Duodenal mucosa (tissue), 2 donors: ENCODE measurements around the gene DENND6A.

ENCODE experiments used
- H3K27ac ChIP-seq: one replicate; pipeline ENCODE4 v1.7.0; 2013; ENCODE audit warnings: low read depth, low read length
- H3K27me3 ChIP-seq, 2 donors: one replicate each; pipeline ENCODE4 v1.7.0; 2013; ENCODE audit warnings: low read length in 2 of 2, control low read depth in 1 of 2; ENCODE audit not compliant: insufficient read depth in 2 of 2, control insufficient read depth in 1 of 2
- H3K36me3 ChIP-seq, 2 donors: one replicate each; pipeline ENCODE4 v1.7.0; 2013; ENCODE audit warnings: low read length in 2 of 2, control low read depth in 1 of 2; ENCODE audit not compliant: insufficient read depth in 2 of 2, control insufficient read depth in 1 of 2
- H3K4me1 ChIP-seq, 2 donors: one replicate each; pipeline ENCODE4 v1.7.0; 2013; ENCODE audit warnings: low read length in 2 of 2, control low read depth in 1 of 2; ENCODE audit not compliant: insufficient read depth in 2 of 2, control insufficient read depth in 1 of 2
- H3K4me3 ChIP-seq, 2 donors: one replicate each; pipeline ENCODE4 v1.7.0; 2013; ENCODE audit warnings: low read length in 2 of 2, low read depth in 1 of 2
- H3K9ac ChIP-seq, 2 donors: one replicate each; pipeline ENCODE4 v1.7.0; 2013; ENCODE audit warnings: low read length in 2 of 2, low read depth in 1 of 2
- H3K9me3 ChIP-seq, 2 donors: one replicate each; pipeline ENCODE4 v1.7.0; 2013; ENCODE audit warnings: low read length in 2 of 2, control low read depth in 1 of 2; ENCODE audit not compliant: control insufficient read depth in 1 of 2

Gene DENND6A

DNA sequence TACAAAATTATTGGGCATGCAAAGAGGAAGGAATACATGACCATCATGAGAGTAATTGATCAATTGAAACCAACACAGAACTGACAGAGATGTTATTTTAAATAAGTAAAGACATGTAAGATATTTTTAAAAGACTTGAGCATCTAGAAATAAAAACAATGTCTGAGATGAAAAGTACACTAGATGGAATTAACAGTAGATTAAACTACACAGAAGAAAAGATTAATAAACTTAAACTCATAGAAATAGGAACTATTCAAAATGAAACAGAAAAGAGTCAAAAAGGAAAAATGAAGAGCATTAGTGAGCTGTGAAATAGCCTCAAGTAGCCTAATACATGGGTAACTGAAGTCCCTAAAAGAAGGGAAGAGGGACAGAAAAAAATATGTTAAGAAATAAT, 87.2 kb downstream of the DENND6A start:
- no peaks in the 10 kb centered on the region for H3K4me1 ChIP-seq
- no peaks in the 10 kb centered on the region for H3K27me3 ChIP-seq
- H3K36me3 ChIP-seq = no peaks in the 10 kb centered on the region
- no peak overlapping the region for H3K27ac ChIP-seq
- H3K9me3 ChIP-seq = no peaks in the 10 kb centered on the region
- no peak overlapping the region for H3K9ac ChIP-seq
- H3K4me3 ChIP-seq = no peak overlapping the region

DNA sequence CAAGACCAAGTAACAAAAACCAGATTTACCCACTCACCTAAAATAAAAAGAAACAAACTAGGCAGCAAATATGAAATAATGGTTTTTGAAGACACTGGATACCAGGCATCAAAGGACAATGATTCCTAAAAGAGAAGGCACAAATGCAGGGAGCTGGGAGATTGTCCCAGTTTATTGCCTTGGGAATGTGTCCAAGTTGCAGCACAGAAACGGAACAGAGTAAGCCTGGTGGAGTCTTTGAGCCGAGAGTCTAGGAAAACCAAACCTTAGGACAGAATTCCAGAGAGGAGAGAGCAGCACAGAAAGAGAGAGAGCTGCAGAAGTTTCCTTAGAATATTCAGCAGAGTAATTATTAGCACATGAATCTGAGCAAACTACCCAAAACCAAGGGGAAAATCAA, 87.9 kb downstream of the DENND6A start:
- Histone ChIP-seq H3K36me3 (no peaks in the 10 kb centered on the region), H3K4me3 (peak overlapping the region in 1 of 2 donors; percentile 14), H3K27ac (no peak overlapping the region), H3K27me3 (no peaks in the 10 kb centered on the region), H3K9ac (no peak overlapping the region), H3K9me3 (no peaks in the 10 kb centered on the region), H3K4me1 (no peaks in the 10 kb centered on the region)

DNA sequence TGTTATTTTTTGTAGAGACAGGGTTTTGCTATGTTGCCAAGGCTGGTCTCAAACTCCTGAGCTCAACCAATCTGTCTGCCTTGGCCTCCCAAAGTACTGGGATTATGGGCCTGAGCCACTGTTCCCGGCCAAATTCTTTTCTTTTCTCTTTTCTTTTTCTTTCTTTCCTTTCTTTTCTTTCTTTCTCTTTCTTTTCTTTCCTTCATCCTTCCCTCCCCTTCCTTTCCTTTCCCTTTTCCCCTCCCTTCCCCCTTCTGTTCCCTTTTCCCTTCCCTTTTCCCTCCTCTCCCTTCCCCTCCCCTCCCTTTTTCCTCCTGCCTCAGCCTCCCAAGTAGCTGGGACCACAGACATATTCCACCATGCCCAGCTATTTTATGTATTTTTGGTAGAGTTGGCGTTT, 92.7 kb downstream of the DENND6A start:
- Histone ChIP-seq H3K36me3 (no peaks in the 10 kb centered on the region), H3K4me3 (no peak overlapping the region), H3K9me3 (no peaks in the 10 kb centered on the region), H3K27ac (no peak overlapping the region), H3K9ac (no peak overlapping the region), H3K4me1 (peaks cover 10 to 18% of the 10 kb centered on the region in 2 donors), H3K27me3 (no peaks in the 10 kb centered on the region)

DNA sequence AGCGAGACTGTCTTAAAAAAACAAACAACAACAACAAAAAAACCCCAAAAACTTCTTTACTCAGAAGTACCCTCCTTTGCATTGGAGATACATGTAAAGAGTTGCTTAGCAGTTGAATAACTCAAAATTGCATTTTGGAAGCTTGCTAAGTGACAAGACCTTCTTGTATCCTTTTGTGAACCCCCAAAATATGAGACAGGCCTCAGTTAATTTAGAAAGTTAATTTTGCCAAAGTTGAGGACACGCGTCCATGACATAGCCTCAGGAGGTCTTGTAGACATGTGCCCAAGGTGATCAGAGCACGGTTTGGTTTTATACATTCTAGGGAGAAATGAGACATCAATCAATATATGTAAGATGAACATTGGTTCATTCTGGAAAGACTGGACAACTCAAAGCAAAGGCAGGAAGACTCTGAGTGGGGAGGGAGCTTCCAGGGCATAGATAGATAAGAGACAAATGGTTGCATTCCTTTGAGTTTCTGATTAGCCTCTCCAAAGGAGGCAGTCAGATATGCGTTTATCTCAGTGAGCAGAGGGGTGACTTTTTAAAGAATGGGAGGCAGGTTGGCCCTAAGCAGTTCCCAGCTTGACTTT, 94.0 kb downstream of the DENND6A start:
- Histone ChIP-seq H3K9ac (peak overlapping the region; percentile 61 to 88), H3K4me1 (peaks cover 10 to 31% of the 10 kb centered on the region in 2 donors), H3K9me3 (no peaks in the 10 kb centered on the region), H3K27ac (peak overlapping the region; percentile 94), H3K36me3 (no peaks in the 10 kb centered on the region), H3K27me3 (no peaks in the 10 kb centered on the region), H3K4me3 (peak overlapping the region; percentile 79 to 80)

- Histone ChIP-seq H3K4me1 (peaks cover 15 to 43% of the 10 kb centered on the region in 2 donors), H3K9me3 (no peaks in the 10 kb centered on the region), H3K36me3 (no peaks in the 10 kb centered on the region), H3K27ac (peak within 1 kb of the TSS; percentile 100), H3K27me3 (no peaks in the 10 kb centered on the region), H3K9ac (peak within 1 kb of the TSS; percentile 89 to 99), H3K4me3 (peak within 1 kb of the TSS; percentile 82 to 98)
These were observed 95.6 kb downstream of the DENND6A start, which contains the start of gene ARF4 for GRCh38 chr3:57597127-57597923. TSS of gene ARF4 (minus strand) at chr3:57597344. CDS start at chr3:57597140, 204 bp downstream.

DNA sequence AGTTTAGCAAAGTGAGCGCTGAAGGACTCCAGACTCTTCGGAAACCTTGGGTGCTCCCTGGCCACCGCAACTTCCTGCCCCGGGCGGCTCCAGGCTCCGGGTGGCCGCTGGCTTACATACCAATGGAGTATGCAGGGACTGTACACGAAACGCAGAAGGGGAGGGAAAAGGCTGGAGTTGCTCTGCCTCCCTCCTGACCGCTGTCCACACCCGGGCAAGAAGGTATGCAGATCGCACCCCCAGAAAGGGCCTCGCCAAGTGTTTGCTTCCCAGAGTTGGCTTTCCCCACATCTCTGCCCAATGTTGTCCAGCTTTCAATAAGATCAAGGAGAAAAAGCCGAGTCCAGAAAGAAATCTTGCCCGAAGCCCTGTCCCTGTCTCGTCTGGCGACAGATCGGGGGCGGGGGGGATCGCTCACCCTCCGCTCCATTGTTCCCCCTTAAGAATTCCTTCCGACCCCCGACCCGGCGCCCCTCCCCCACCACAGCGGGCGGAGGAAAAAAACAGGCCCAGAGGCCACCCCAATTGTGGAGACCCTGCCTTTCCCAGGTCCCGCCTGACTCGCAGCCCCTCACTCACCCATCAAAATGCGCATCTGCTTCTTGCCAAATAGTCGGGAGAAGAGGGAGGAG, 96.3 kb downstream of the DENND6A start:
- Histone ChIP-seq H3K27me3 (no peaks in the 10 kb centered on the region), H3K36me3 (no peaks in the 10 kb centered on the region), H3K4me1 (peaks cover 15 to 47% of the 10 kb centered on the region in 2 donors), H3K9me3 (no peaks in the 10 kb centered on the region), H3K27ac (peak overlapping the region; percentile 100), H3K9ac (peak overlapping the region; percentile 89 to 99), H3K4me3 (peak overlapping the region; percentile 82 to 98)

- Histone ChIP-seq H3K36me3 (no peaks in the 10 kb centered on the region), H3K27me3 (no peaks in the 10 kb centered on the region), H3K4me3 (peak overlapping the region; percentile 82 to 98), H3K9me3 (no peaks in the 10 kb centered on the region), H3K9ac (peak overlapping the region; percentile 7 to 99), H3K27ac (no peak overlapping the region), H3K4me1 (peaks cover 15 to 45% of the 10 kb centered on the region in 2 donors)
These were observed 98.3 kb downstream of the DENND6A start for GRCh38 chr3:57594576-57594975.

- peak overlapping the region; percentile 82 to 98 for H3K4me3 ChIP-seq
- peaks cover 11 to 40% of the 10 kb centered on the region in 2 donors for H3K4me1 ChIP-seq
- no peak overlapping the region for H3K27ac ChIP-seq
- peak overlapping the region in 1 of 2 donors; percentile 99 for H3K9ac ChIP-seq
- no peaks in the 10 kb centered on the region for H3K27me3 ChIP-seq
- H3K36me3 ChIP-seq = no peaks in the 10 kb centered on the region
- H3K9me3 ChIP-seq = no peaks in the 10 kb centered on the region
These were observed 98.7 kb downstream of the DENND6A start for GRCh38 chr3:57594144-57594543.

DNA sequence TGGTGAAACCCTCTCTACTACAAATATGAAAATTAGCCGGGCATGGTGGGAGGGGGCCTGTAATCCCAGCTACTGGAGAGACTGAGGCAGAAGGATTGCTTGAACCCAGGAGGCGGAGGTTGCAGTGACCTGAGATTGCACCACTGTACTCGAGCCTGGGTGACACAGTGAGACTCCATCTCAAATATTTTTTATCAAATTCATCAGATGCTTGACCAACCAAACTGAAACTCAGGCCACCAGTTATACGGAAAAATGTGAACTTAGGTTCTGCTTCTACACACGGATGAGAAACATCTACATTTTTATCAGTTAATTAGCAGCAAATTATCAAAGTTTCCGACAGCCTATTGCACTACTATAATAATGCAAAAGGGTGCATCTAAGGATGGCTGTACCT, 100.6 kb downstream of the DENND6A start:
- no peaks in the 10 kb centered on the region for H3K27me3 ChIP-seq
- H3K4me1 ChIP-seq = peaks cover 10 to 38% of the 10 kb centered on the region in 2 donors
- no peaks in the 10 kb centered on the region for H3K36me3 ChIP-seq
- H3K9ac ChIP-seq = no peak overlapping the region
- H3K27ac ChIP-seq = no peak overlapping the region
- no peak overlapping the region for H3K4me3 ChIP-seq
- H3K9me3 ChIP-seq = no peaks in the 10 kb centered on the region

GRCh38 chr3:57587905-57588304, 105.0 kb downstream of the DENND6A start:
- Histone ChIP-seq H3K27me3 (no peaks in the 10 kb centered on the region), H3K27ac (no peak overlapping the region), H3K4me3 (no peak overlapping the region), H3K4me1 (peaks cover 12 to 30% of the 10 kb centered on the region in 2 donors), H3K36me3 (peaks cover 6 to 9% of the 10 kb centered on the region in 2 donors), H3K9ac (no peak overlapping the region), H3K9me3 (no peaks in the 10 kb centered on the region)
